Measurements from ENCODE around the gene TUBGCP2.

GRCh38 chr10:133299224-133299623 is 9.4 kb downstream of the TUBGCP2 start:
- TF ChIP-seq CTCF (IDR thresholded peaks at IDR 0.05) (no peak), POLR2A (IDR thresholded peaks at IDR 0.05) (no peak)

Measured in testis (tissue), 2 donors.